GM11168 (cell line): ENCODE results near the gene MSMP.

Experiments used
- in situ Hi-C: fragments of 300-500 bp; cut with MboI; formaldehyde crosslinking; loops from one replicate; pipeline ENCODE4 v1.12.0; 2022; ENCODE audit warnings: low sequenced_read_pairs; ENCODE audit not compliant: unreplicated experiment

MSMP gene

GRCh38 chr9:35754264-35754663 is at the start of gene MSMP:
Gene MSMP (minus strand): TSS chr9:35754276. CDS start chr9:35754129, 147 bp downstream.
- in situ Hi-C loops, result no loop called here

GRCh38 chr9:35801328-35802128 is 47.5 kb upstream of the MSMP start:
- in situ Hi-C loops, result no loop called here

GRCh38 chr9:35800530-35800929 is 46.5 kb upstream of the MSMP start:
- in situ Hi-C loops, result no loop called here

GRCh38 chr9:35798658-35799374 is 44.7 kb upstream of the MSMP start:
- in situ Hi-C loops, result no loop called here

GRCh38 chr9:35797311-35798109 is 43.4 kb upstream of the MSMP start:
- in situ Hi-C loops, result no loop called here

GRCh38 chr9:35795695-35796094 is 41.6 kb upstream of the MSMP start:
- in situ Hi-C loops, result no loop called here

GRCh38 chr9:35793461-35793860 is 39.4 kb upstream of the MSMP start:
- in situ Hi-C loops, result no loop called here

- in situ Hi-C loops, result no loop called here
Observed at GRCh38 chr9:35792826-35793225, 38.8 kb upstream of the MSMP start.

- in situ Hi-C loops, result no loop called here
Observed at GRCh38 chr9:35792024-35792813, 38.1 kb upstream of the MSMP start.

- in situ Hi-C loops, result no loop called here
Observed at GRCh38 chr9:35791297-35791921, 37.3 kb upstream of the MSMP start, which contains the start of gene NPR2. Gene NPR2 (plus strand): TSS chr9:35791591. CDS start chr9:35792409, 818 bp downstream.

- in situ Hi-C loops, result no loop called here
Observed at GRCh38 chr9:35790385-35791296, 36.6 kb upstream of the MSMP start.

GRCh38 chr9:35790025-35790384 is 35.9 kb upstream of the MSMP start:
- in situ Hi-C loops, result no loop called here

- in situ Hi-C loops, result loop anchor here (5.0 kb wide), 1 partner anchor 93 kb away; no protein-coding TSS in a partner anchor
Observed at GRCh38 chr9:35789541-35789940, 35.5 kb upstream of the MSMP start.

GRCh38 chr9:35783418-35783817 is 29.3 kb upstream of the MSMP start:
- in situ Hi-C loops, result no loop called here

GRCh38 chr9:35781066-35781465 is 27.0 kb upstream of the MSMP start:
- in situ Hi-C loops, result no loop called here

GRCh38 chr9:35778496-35778895 is 24.4 kb upstream of the MSMP start:
- in situ Hi-C loops, result no loop called here

- in situ Hi-C loops, result no loop called here
Observed at GRCh38 chr9:35776018-35776417, 21.9 kb upstream of the MSMP start.

- in situ Hi-C loops, result no loop called here
Observed at GRCh38 chr9:35774907-35775635, 21.0 kb upstream of the MSMP start.
